ENCODE measurements around the gene MACROD2. TPM values are rescaled to one million over a fixed set of nuclear protein-coding genes. Genes with fewer than 3 reads are reported as not detected.

MACROD2 gene
- total and polyA plus RNA-seq, 2 experiments from 2014 or later = 2.8 to 4.3 TPM

DNA sequence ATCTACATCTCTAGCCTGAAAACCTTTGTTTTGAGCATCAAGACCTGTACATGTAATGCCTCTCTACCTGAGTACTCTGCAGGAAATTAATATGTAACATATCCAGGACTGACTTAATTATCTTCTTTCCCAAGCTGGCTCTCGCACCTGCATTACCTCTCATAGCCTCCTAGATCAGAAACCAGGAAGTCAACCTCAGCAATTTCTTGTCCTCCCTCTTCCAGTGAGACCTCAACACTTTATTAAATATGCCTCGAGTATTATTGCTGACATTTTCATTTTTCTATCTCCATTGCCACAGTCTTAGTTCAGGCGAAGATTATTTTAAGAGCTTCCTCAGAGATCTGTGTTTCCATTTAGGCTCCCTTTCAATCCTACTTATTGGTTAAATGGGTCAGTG, 69.0 kb downstream of the MACROD2 start:
- Histone ChIP-seq H3K79me2 (replicated peaks; ENCODE audit: insufficient read depth) (no peaks in the 10 kb centered on the region), H3K4me1 (ENCODE audit: insufficient read depth) (no peaks in the 10 kb centered on the region; the same call in 1 of the 2 replicates), H3K27ac (ENCODE audit: low read depth) (no peak overlapping the region), H3K4me2 (no peak overlapping the region), H3K36me3 (ENCODE audit: insufficient read depth) (no peaks in the 10 kb centered on the region), H4K20me1 (replicated peaks; ENCODE audit: insufficient read depth) (no peaks in the 10 kb centered on the region), H3K9me2 (ENCODE audit: insufficient read depth) (no peaks in the 10 kb centered on the region), H3K4me3 (no peak overlapping the region), H3K27me3 (ENCODE audit: insufficient read depth) (no peaks in the 10 kb centered on the region), H3F3A (replicated peaks; ENCODE audit: low read depth) (no peaks in the 10 kb centered on the region), H2AFZ (no peak overlapping the region)
- Mint-ChIP-seq H3K4me1 (peaks cover 3% of the 10 kb centered on the region; the same call in 2 of the 3 replicates), H3K4me3 (no peak overlapping the region), H3K27ac (no peak overlapping the region), H3K9me3 (no peaks in the 10 kb centered on the region), H3K27me3 (ENCODE audit: insufficient read depth, low read depth, poor library complexity) (no peaks in the 10 kb centered on the region), H3K36me3 (ENCODE audit: low read depth) (no peaks in the 10 kb centered on the region)
- DNase-seq (ENCODE audit: low spot score) (no peak), ATAC-seq (no peak)
- TF ChIP-seq ZNF331 (CRISPR knock-in tag; IDR thresholded peaks at IDR 0.05; ENCODE audit: low read depth) = no peak
- no peak for TF ChIP-seq JUNB (IDR thresholded peaks at IDR 0.05; ENCODE audit: unreplicated experiment)
- no peak for TF ChIP-seq POLR2AphosphoS5 (IDR thresholded peaks at IDR 0.05; ENCODE audit: low read depth)
- TF ChIP-seq, protein P1, sequence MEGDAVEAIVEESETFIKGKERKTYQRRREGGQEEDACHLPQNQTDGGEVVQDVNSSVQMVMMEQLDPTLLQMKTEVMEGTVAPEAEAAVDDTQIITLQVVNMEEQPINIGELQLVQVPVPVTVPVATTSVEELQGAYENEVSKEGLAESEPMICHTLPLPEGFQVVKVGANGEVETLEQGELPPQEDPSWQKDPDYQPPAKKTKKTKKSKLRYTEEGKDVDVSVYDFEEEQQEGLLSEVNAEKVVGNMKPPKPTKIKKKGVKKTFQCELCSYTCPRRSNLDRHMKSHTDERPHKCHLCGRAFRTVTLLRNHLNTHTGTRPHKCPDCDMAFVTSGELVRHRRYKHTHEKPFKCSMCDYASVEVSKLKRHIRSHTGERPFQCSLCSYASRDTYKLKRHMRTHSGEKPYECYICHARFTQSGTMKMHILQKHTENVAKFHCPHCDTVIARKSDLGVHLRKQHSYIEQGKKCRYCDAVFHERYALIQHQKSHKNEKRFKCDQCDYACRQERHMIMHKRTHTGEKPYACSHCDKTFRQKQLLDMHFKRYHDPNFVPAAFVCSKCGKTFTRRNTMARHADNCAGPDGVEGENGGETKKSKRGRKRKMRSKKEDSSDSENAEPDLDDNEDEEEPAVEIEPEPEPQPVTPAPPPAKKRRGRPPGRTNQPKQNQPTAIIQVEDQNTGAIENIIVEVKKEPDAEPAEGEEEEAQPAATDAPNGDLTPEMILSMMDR (conservative IDR thresholded peaks at IDR 0.05; ENCODE audit: low read depth in 2 of 2) = no peak
- TF ChIP-seq, protein P2, sequence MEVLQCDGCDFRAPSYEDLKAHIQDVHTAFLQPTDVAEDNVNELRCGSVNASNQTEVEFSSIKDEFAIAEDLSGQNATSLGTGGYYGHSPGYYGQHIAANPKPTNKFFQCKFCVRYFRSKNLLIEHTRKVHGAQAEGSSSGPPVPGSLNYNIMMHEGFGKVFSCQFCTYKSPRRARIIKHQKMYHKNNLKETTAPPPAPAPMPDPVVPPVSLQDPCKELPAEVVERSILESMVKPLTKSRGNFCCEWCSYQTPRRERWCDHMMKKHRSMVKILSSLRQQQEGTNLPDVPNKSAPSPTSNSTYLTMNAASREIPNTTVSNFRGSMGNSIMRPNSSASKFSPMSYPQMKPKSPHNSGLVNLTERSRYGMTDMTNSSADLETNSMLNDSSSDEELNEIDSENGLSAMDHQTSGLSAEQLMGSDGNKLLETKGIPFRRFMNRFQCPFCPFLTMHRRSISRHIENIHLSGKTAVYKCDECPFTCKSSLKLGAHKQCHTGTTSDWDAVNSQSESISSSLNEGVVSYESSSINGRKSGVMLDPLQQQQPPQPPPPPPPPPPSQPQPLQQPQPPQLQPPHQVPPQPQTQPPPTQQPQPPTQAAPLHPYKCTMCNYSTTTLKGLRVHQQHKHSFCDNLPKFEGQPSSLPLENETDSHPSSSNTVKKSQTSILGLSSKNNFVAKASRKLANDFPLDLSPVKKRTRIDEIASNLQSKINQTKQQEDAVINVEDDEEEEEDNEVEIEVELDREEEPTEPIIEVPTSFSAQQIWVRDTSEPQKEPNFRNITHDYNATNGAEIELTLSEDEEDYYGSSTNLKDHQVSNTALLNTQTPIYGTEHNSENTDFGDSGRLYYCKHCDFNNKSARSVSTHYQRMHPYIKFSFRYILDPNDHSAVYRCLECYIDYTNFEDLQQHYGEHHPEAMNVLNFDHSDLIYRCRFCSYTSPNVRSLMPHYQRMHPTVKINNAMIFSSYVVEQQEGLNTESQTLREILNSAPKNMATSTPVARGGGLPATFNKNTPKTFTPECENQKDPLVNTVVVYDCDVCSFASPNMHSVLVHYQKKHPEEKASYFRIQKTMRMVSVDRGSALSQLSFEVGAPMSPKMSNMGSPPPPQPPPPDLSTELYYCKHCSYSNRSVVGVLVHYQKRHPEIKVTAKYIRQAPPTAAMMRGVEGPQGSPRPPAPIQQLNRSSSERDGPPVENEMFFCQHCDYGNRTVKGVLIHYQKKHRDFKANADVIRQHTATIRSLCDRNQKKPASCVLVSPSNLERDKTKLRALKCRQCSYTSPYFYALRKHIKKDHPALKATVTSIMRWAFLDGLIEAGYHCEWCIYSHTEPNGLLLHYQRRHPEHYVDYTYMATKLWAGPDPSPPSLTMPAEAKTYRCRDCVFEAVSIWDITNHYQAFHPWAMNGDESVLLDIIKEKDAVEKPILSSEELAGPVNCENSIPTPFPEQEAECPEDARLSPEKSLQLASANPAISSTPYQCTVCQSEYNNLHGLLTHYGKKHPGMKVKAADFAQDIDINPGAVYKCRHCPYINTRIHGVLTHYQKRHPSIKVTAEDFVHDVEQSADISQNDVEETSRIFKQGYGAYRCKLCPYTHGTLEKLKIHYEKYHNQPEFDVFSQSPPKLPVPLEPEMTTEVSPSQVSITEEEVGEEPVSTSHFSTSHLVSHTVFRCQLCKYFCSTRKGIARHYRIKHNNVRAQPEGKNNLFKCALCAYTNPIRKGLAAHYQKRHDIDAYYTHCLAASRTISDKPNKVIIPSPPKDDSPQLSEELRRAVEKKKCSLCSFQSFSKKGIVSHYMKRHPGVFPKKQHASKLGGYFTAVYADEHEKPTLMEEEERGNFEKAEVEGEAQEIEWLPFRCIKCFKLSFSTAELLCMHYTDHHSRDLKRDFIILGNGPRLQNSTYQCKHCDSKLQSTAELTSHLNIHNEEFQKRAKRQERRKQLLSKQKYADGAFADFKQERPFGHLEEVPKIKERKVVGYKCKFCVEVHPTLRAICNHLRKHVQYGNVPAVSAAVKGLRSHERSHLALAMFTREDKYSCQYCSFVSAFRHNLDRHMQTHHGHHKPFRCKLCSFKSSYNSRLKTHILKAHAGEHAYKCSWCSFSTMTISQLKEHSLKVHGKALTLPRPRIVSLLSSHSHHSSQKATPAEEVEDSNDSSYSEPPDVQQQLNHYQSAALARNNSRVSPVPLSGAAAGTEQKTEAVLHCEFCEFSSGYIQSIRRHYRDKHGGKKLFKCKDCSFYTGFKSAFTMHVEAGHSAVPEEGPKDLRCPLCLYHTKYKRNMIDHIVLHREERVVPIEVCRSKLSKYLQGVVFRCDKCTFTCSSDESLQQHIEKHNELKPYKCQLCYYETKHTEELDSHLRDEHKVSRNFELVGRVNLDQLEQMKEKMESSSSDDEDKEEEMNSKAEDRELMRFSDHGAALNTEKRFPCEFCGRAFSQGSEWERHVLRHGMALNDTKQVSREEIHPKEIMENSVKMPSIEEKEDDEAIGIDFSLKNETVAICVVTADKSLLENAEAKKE (CRISPR knock-in tag; IDR thresholded peaks at IDR 0.05) = no peak
- TF ChIP-seq STAT1 (IDR thresholded peaks at IDR 0.05; ENCODE audit: unreplicated experiment) = no peak
- TF ChIP-seq ZNF114 (CRISPR knock-in tag; IDR thresholded peaks at IDR 0.05) = no peak
- no peak for TF ChIP-seq EZH2 (IDR thresholded peaks at IDR 0.05; ENCODE audit: low read depth, unreplicated experiment)
- no peak for TF ChIP-seq NANOG (IDR thresholded peaks at IDR 0.05; ENCODE audit: borderline replicate concordance)
- TF ChIP-seq REST (IDR thresholded peaks at IDR 0.05; ENCODE audit: unreplicated experiment) = no peak

Measured in GM23338 (cell line).